Measurements from ENCODE around the gene SEMA3B. TPM values are rescaled to one million over a fixed set of nuclear protein-coding genes. Genes with fewer than 3 reads are reported as not detected.

The SEMA3B gene
- polyA plus RNA-seq, 3 donors = 0.56 TPM; not detected in 2

GRCh38 chr3:50290161-50290641, 21.3 kb downstream of the SEMA3B start:
- peaks cover 34 to 41% of the 10 kb centered on the region in 2 donors for H3K36me3 ChIP-seq (replicated peaks in 1 of 2; ENCODE audit: control insufficient read depth in 1 of 2, insufficient read depth in 2 of 2, low read length in 2 of 2)

More at GRCh38 chr3:50290161-50290641, 21.3 kb downstream of the SEMA3B start:
- Mint-ChIP-seq H3K27ac (no peak overlapping the region), H3K4me3 (no peak overlapping the region), H3K9me3 (no peaks in the 10 kb centered on the region), H3K36me3 (peaks cover 23 to 34% of the 10 kb centered on the region in 2 donors), H3K4me1 (peaks cover 14% of the 10 kb centered on the region), H3K27me3 (ENCODE audit: low read depth in 3 of 3) (peaks cover 0 to 2% (median 0%) of the 10 kb centered on the region in 3 donors)
- peak in 1 of 3 donors; percentile 6 for DNase-seq
- Histone ChIP-seq H3K27ac (ENCODE audit: low read depth in 1 of 2, low read length in 2 of 2) (no peak overlapping the region), H3K9me3 (replicated peaks in 1 of 2; ENCODE audit: control insufficient read depth in 1 of 2, insufficient read depth in 1 of 2, low read length in 2 of 2) (no peaks in the 10 kb centered on the region), H3K79me2 (ENCODE audit: insufficient read depth, low read length) (peaks cover 18% of the 10 kb centered on the region), H3K4me1 (ENCODE audit: control insufficient read depth in 1 of 2, insufficient read depth in 2 of 2, low read length in 2 of 2) (peaks cover 16 to 22% of the 10 kb centered on the region in 2 donors), H3K4me2 (replicated peaks; ENCODE audit: extremely low read depth, low read length, poor library complexity, severe bottlenecking) (no peak overlapping the region), H3K4me3 (replicated peaks in 1 of 3; ENCODE audit: low read depth in 2 of 3, low read length in 3 of 3) (no peak overlapping the region), H2AFZ (ENCODE audit: insufficient read depth, low read depth, low read length, poor library complexity, severe bottlenecking) (no peak overlapping the region), H3K27me3 (ENCODE audit: control insufficient read depth in 2 of 2, insufficient read depth in 2 of 2, low read length in 2 of 2) (no peaks in the 10 kb centered on the region), H3K9ac (ENCODE audit: insufficient read depth, low read length, poor library complexity, severe bottlenecking) (no peak overlapping the region), H4K20me1 (ENCODE audit: insufficient read depth, low read length) (no peaks in the 10 kb centered on the region)
- intact Hi-C loops (cut with micrococcal nuclease) = no loop called here
- WGBS (ENCODE audit: insufficient coverage) = 100% methylated on average over 10 of the region's 16 CpGs
- TF ChIP-seq CTCF (IDR thresholded peaks at IDR 0.05) = no peak

Data from CD14-positive monocyte (primary cell).